Uterus (tissue), 4 donors: ENCODE data around the gene AK6. TPM values are rescaled to one million over a fixed set of nuclear protein-coding genes. Genes with fewer than 3 reads are reported as not detected.

ENCODE experiments used
- DNase-seq, 2 donors: peaks; one replicate each; pipeline ENCODE4 v3.0.0-alpha.2; 2019 to 2020
- H3K27ac ChIP-seq, 2 donors: fragments of 200-600 bp; sonication (generic); 1 replicate in 1 of 2; 2 replicates in 1 of 2; pipeline ENCODE4 v1.5.1; 2016 to 2018
- H3K27me3 ChIP-seq, 2 donors: fragments of 200-600 bp; sonication (generic); one replicate each; pipeline ENCODE4 v1.5.1; 2018 to 2019; ENCODE audit warnings: control low read depth in 1 of 2
- H3K36me3 ChIP-seq, 2 donors: fragments of 200-600 bp; sonication (generic); one replicate each; pipeline ENCODE4 v1.5.1; 2019; ENCODE audit warnings: control low read depth in 1 of 2
- H3K4me1 ChIP-seq, 2 donors: fragments of 200-600 bp; sonication (generic); one replicate each; pipeline ENCODE4 v1.5.1; 2018 to 2019; ENCODE audit warnings: control low read depth in 1 of 2
- H3K4me3 ChIP-seq, 2 donors: fragments of 200-600 bp; sonication (generic); 1 replicate in 1 of 2; 2 replicates in 1 of 2; pipeline ENCODE4 v1.5.1; 2018 to 2019; ENCODE audit warnings: mild to moderate bottlenecking in 1 of 2
- H3K9me3 ChIP-seq, 2 donors: fragments of 200-600 bp; sonication (generic); one replicate each; pipeline ENCODE4 v1.5.1; 2019; ENCODE audit warnings: control low read depth in 1 of 2
- POLR2A ChIP-seq, 2 donors: fragments of 450-650 bp; IDR thresholded peaks; one replicate each; pipeline ENCODE4 v1.6.1; 2016; ENCODE audit warnings: antibody characterized with exemption in 2 of 2, mild to moderate bottlenecking in 1 of 2, moderate library complexity in 1 of 2
- intact Hi-C: fragments of 100-400 bp; cut with DNase I; formaldehyde crosslinking; loops from one replicate; pipeline ENCODE4 v1.15.1; 2023; ENCODE audit warnings: low total_unique reads
- total RNA-seq, 4 donors: library from RNA; depleted of rRNA in 3 of 4; stranded (reverse); fragments of >200 nt in 3 of 4; gene quantifications; one replicate each; pipeline versions ENCODE4 v1.1.0 to v1.2.4, GENCODE V29; 2014 to 2023
- TF ChIP-seq, protein P1 (sequence below), 4 experiments: fragments of 200-600 bp in 2 of 4; fragments of 450-650 bp in 2 of 4; sonication (generic) in 2 of 4; IDR thresholded peaks; one replicate each; pipeline ENCODE4 v1.5.1; 2016 to 2019; ENCODE audit warnings: antibody characterized with exemption in 4 of 4, mild to moderate bottlenecking in 2 of 4, moderate library complexity in 1 of 4
- donor health status: DM: yes; HTN: yes; CAD: no.

Gene AK6
- total RNA-seq, 4 donors from 2014 or later = 23.6 to 36.3 (median 28.2) TPM

GRCh38 chr5:69359699-69360098 lies 9.6 kb downstream of the AK6 start:
- no peak overlapping the region for H3K27ac ChIP-seq
- H3K36me3 ChIP-seq = no peaks in the 10 kb centered on the region
- H3K27me3 ChIP-seq = no peaks in the 10 kb centered on the region
- H3K4me1 ChIP-seq = no peaks in the 10 kb centered on the region
- no peak for TF ChIP-seq POLR2A (IDR thresholded peaks at IDR 0.05)
- TF ChIP-seq, protein P1, sequence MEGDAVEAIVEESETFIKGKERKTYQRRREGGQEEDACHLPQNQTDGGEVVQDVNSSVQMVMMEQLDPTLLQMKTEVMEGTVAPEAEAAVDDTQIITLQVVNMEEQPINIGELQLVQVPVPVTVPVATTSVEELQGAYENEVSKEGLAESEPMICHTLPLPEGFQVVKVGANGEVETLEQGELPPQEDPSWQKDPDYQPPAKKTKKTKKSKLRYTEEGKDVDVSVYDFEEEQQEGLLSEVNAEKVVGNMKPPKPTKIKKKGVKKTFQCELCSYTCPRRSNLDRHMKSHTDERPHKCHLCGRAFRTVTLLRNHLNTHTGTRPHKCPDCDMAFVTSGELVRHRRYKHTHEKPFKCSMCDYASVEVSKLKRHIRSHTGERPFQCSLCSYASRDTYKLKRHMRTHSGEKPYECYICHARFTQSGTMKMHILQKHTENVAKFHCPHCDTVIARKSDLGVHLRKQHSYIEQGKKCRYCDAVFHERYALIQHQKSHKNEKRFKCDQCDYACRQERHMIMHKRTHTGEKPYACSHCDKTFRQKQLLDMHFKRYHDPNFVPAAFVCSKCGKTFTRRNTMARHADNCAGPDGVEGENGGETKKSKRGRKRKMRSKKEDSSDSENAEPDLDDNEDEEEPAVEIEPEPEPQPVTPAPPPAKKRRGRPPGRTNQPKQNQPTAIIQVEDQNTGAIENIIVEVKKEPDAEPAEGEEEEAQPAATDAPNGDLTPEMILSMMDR (IDR thresholded peaks at IDR 0.05) = no peak
- H3K9me3 ChIP-seq = no peaks in the 10 kb centered on the region
- intact Hi-C loops = no loop called here
- DNase-seq = no peak
- H3K4me3 ChIP-seq = no peak overlapping the region

DNA sequence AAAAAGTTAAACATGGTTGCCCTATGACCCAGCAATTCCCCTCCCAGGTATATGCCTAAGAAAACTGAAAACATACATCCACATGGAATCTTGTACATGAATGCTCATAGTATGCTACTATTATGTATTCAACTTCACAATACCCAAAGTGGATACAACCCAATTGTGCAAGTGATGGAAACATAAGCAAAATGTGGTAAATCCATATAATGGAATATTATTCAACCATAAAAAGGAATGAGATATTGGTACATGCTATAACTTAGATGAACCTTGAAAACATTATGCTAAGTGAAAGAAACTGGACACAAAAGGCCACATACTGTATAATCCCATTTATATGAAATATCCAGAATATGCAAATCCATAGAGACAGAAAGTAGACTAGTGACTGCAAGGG lies 18.7 kb downstream of the AK6 start:
- H3K4me3 ChIP-seq = no peak overlapping the region
- no peaks in the 10 kb centered on the region for H3K4me1 ChIP-seq
- DNase-seq = no peak
- H3K9me3 ChIP-seq = no peaks in the 10 kb centered on the region
- H3K27me3 ChIP-seq = no peaks in the 10 kb centered on the region
- H3K36me3 ChIP-seq = no peaks in the 10 kb centered on the region
- intact Hi-C loops = no loop called here
- TF ChIP-seq POLR2A (IDR thresholded peaks at IDR 0.05) = no peak
- TF ChIP-seq, protein P1 (IDR thresholded peaks at IDR 0.05) = no peak
- H3K27ac ChIP-seq = no peak overlapping the region

- no peaks in the 10 kb centered on the region for H3K9me3 ChIP-seq
- no peaks in the 10 kb centered on the region for H3K27me3 ChIP-seq
- H3K4me1 ChIP-seq = no peaks in the 10 kb centered on the region
- H3K36me3 ChIP-seq = no peaks in the 10 kb centered on the region
- H3K27ac ChIP-seq = no peak overlapping the region
- no peak for DNase-seq
- intact Hi-C loops = no loop called here
- H3K4me3 ChIP-seq = no peak overlapping the region
- no peak for TF ChIP-seq POLR2A (IDR thresholded peaks at IDR 0.05)
- TF ChIP-seq, protein P1 (IDR thresholded peaks at IDR 0.05) = no peak
Observed at GRCh38 chr5:69343083-69343482, 26.2 kb downstream of the AK6 start.

DNA sequence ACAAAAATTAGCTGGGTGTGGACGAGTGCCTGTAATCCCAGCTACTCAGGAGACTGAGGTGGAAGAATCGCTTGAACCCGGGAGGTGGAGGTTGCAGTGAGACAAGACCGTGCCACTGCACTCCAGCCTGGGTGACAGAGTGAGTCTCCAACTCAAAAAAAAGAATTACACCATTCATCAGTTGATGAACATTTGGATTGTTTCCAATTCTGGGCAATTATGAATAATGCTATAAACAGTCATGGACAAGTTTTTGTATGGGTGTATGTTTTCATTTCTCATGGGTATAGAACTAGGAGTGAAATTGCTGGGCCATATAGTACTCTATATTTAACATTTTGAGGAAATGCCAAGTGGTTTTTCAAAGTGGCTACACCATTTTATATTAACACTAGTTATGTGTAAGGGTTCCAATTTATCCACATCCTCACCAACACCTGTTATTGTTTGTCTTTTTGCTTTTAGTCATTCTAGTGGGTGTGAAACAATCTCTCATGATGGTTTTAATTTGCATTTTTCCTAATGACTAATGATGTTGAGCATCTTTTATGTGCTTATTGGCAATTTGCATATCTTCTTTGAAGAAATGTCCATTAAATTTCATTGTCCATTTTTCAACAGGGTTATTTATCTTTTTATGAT lies 27.7 kb downstream of the AK6 start:
- Histone ChIP-seq H3K9me3 (no peaks in the 10 kb centered on the region), H3K4me1 (no peaks in the 10 kb centered on the region), H3K36me3 (no peaks in the 10 kb centered on the region), H3K27me3 (no peaks in the 10 kb centered on the region), H3K27ac (no peak overlapping the region), H3K4me3 (no peak overlapping the region)
- DNase-seq = no peak
- intact Hi-C loops = no loop called here
- TF ChIP-seq POLR2A (IDR thresholded peaks at IDR 0.05) = no peak
- TF ChIP-seq, protein P1 (IDR thresholded peaks at IDR 0.05) = no peak

- intact Hi-C loops = no loop called here
Observed at GRCh38 chr5:69335341-69335935, 33.9 kb downstream of the AK6 start.

More at GRCh38 chr5:69335341-69335935, 33.9 kb downstream of the AK6 start:
- Histone ChIP-seq H3K27ac (no peak overlapping the region), H3K9me3 (no peaks in the 10 kb centered on the region), H3K4me3 (no peak overlapping the region), H3K36me3 (no peaks in the 10 kb centered on the region), H3K4me1 (no peaks in the 10 kb centered on the region), H3K27me3 (no peaks in the 10 kb centered on the region)
- DNase-seq = no peak
- no peak for TF ChIP-seq POLR2A (IDR thresholded peaks at IDR 0.05)
- TF ChIP-seq, protein P1 (IDR thresholded peaks at IDR 0.05) = no peak
